GM12891 (cell line): ENCODE measurements around the gene SATB1.

Source experiments
- DNase-seq: peaks from one replicate; pipeline ENCODE4 v3.0.0; 2011; ENCODE audit warnings: low spot score; ENCODE audit not compliant: insufficient read length
- FAIRE-seq: peaks from 2 replicates; lab custom pipeline; 2011; peaks lifted over from hg19 to GRCh38; lab: Jason Lieb, UNC
- PAX5 ChIP-seq: IDR thresholded peaks from 2 replicates; pipeline ENCODE4 v1.6.1; 2011; ENCODE audit warnings: low read length, moderate library complexity, mild to moderate bottlenecking; ENCODE audit not compliant: insufficient read depth, severe bottlenecking
- POLR2A ChIP-seq: IDR thresholded peaks from 2 replicates; pipeline ENCODE4 v1.6.1; 2011; ENCODE audit warnings: low read depth, low read length, control low read depth
- POLR2AphosphoS5 ChIP-seq: IDR thresholded peaks from 2 replicates; pipeline ENCODE4 v1.6.1; 2011; ENCODE audit warnings: low read depth, low read length, control low read depth
- POU2F2 ChIP-seq: IDR thresholded peaks from 2 replicates; pipeline ENCODE4 v1.6.1; 2011; ENCODE audit warnings: low read depth, mild to moderate bottlenecking, control low read depth, low read length, moderate library complexity
- SPI1 ChIP-seq: IDR thresholded peaks from 2 replicates; pipeline ENCODE4 v1.6.1; 2011; ENCODE audit warnings: low read depth, low read length, control low read depth
- TAF1 ChIP-seq: IDR thresholded peaks from 2 replicates; pipeline ENCODE4 v1.6.1; 2011; ENCODE audit warnings: low read depth, low read length, control low read depth

The SATB1 gene

DNA sequence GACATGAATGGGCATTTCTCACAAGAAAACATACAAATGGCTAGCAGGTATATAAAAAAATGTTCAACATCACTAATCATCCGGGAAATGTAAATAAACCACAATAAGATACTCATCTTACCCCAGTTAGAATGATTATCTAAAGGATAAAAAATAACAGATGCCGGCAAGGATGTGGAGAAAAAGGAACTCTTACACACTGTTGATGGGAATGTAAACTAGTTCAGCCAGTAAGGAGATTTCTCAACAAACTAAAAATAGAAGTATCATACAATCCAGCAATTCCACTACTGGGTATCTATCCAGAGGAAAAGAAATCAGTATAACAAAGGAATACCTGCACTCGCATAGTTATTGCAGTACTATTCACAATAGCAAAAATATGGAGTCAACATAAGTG is 124.2 kb downstream of the SATB1 start:
- FAIRE-seq: no peak
- no peak for TF ChIP-seq POLR2AphosphoS5
- TF ChIP-seq POLR2A: no peak
- TF ChIP-seq TAF1: no peak
- TF ChIP-seq POU2F2: no peak
- no peak for TF ChIP-seq PAX5
- no peak for TF ChIP-seq SPI1
- no peak for DNase-seq

- no peak for FAIRE-seq
- DNase-seq: no peak
- TF ChIP-seq SPI1 (no peak), PAX5 (no peak), POLR2A (no peak), TAF1 (no peak), POU2F2 (no peak), POLR2AphosphoS5 (no peak)
Observed at GRCh38 chr3:18297126-18297525, 128.0 kb downstream of the SATB1 start.
